ENCODE data around the gene ITPRIPL1. TPM values are rescaled to one million over a fixed set of nuclear protein-coding genes. Genes with fewer than 3 reads are reported as not detected.
"Not testable (repeated sequence)": the region's sequence is repeated elsewhere in the genome, so short reads cannot be mapped to it uniquely, and the experiment has no call there.

ITPRIPL1 gene
- total and polyA plus RNA-seq, 2 donors from 2014 or later, result 0.73 to 1.2 TPM

- no peak for TF ChIP-seq CTCF (IDR thresholded peaks at IDR 0.05; ENCODE audit: borderline replicate concordance, extremely low read depth, insufficient read depth)
- Histone ChIP-seq H3K27me3 (ENCODE audit: control insufficient read depth, insufficient read depth, low read length) (no peaks in the 10 kb centered on the region), H3K9me3 (ENCODE audit: control insufficient read depth in 2 of 3, insufficient read depth in 1 of 3, low read length in 3 of 3) (no peaks in the 10 kb centered on the region), H3K4me3 (ENCODE audit: low read length in 3 of 3) (no peak overlapping the region), H3K9ac (ENCODE audit: low read length in 3 of 3) (no peak overlapping the region), H3K4me1 (ENCODE audit: control insufficient read depth in 2 of 3, insufficient read depth in 2 of 3, low read depth in 1 of 3, low read length in 3 of 3) (no peaks in the 10 kb centered on the region), H3K27ac (ENCODE audit: low read depth in 2 of 2, low read length in 2 of 2) (no peak overlapping the region), H3K36me3 (ENCODE audit: control insufficient read depth in 2 of 3, insufficient read depth in 3 of 3, low read length in 3 of 3) (peaks cover 21 to 96% (median 88%) of the 10 kb centered on the region in 3 donors)
- FAIRE-seq (no peak), DNase-seq (no peak)
- intact Hi-C loops (cut with DNase I), result no loop called here
These were observed 37.8 kb upstream of the ITPRIPL1 start for GRCh38 chr2:96287273-96287856.

GRCh38 chr2:96291751-96292150 lies 33.4 kb upstream of the ITPRIPL1 start:
- H3K4me3 ChIP-seq (ENCODE audit: low read length in 3 of 3), result no peak overlapping the region
- no peak overlapping the region for H3K9ac ChIP-seq (ENCODE audit: low read length in 3 of 3)
- no peak for TF ChIP-seq CTCF (IDR thresholded peaks at IDR 0.05; ENCODE audit: borderline replicate concordance, extremely low read depth, insufficient read depth)
- no peak overlapping the region for H3K27ac ChIP-seq (ENCODE audit: low read depth in 2 of 2, low read length in 2 of 2)
- H3K9me3 ChIP-seq (ENCODE audit: control insufficient read depth in 2 of 3, insufficient read depth in 1 of 3, low read length in 3 of 3), result no peaks in the 10 kb centered on the region
- no peaks in the 10 kb centered on the region for H3K4me1 ChIP-seq (ENCODE audit: control insufficient read depth in 2 of 3, insufficient read depth in 2 of 3, low read depth in 1 of 3, low read length in 3 of 3)
- no peaks in the 10 kb centered on the region for H3K27me3 ChIP-seq (ENCODE audit: control insufficient read depth, insufficient read depth, low read length)
- intact Hi-C loops (cut with DNase I), result no loop called here
- DNase-seq (no peak), FAIRE-seq (no peak)
- H3K36me3 ChIP-seq (ENCODE audit: control insufficient read depth in 2 of 3, insufficient read depth in 3 of 3, low read length in 3 of 3), result peaks cover 26 to 89% (median 81%) of the 10 kb centered on the region in 3 donors

GRCh38 chr2:96294271-96294670 lies 30.8 kb upstream of the ITPRIPL1 start:
- intact Hi-C loops (cut with DNase I); FAIRE-seq; H3K4me3 ChIP-seq (ENCODE audit: low read length in 3 of 3); H3K4me1 ChIP-seq (ENCODE audit: control insufficient read depth in 2 of 3, insufficient read depth in 2 of 3, low read depth in 1 of 3, low read length in 3 of 3); H3K9ac ChIP-seq (ENCODE audit: low read length in 3 of 3); DNase-seq; H3K9me3 ChIP-seq (ENCODE audit: control insufficient read depth in 2 of 3, insufficient read depth in 1 of 3, low read length in 3 of 3); H3K27ac ChIP-seq (ENCODE audit: low read depth in 2 of 2, low read length in 2 of 2); H3K27me3 ChIP-seq (ENCODE audit: control insufficient read depth, insufficient read depth, low read length): not testable (repeated sequence)
- peaks cover 27 to 89% (median 82%) of the 10 kb centered on the region in 3 donors for H3K36me3 ChIP-seq (ENCODE audit: control insufficient read depth in 2 of 3, insufficient read depth in 3 of 3, low read length in 3 of 3)

- Histone ChIP-seq H3K27ac (ENCODE audit: low read depth in 2 of 2, low read length in 2 of 2) (no peak overlapping the region), H3K27me3 (ENCODE audit: control insufficient read depth, insufficient read depth, low read length) (no peaks in the 10 kb centered on the region), H3K4me1 (ENCODE audit: control insufficient read depth in 2 of 3, insufficient read depth in 2 of 3, low read depth in 1 of 3, low read length in 3 of 3) (peaks cover 0 to 3% (median 0%) of the 10 kb centered on the region in 3 donors), H3K4me3 (ENCODE audit: low read length in 3 of 3) (no peak overlapping the region), H3K9me3 (ENCODE audit: control insufficient read depth in 2 of 3, insufficient read depth in 1 of 3, low read length in 3 of 3) (no peaks in the 10 kb centered on the region), H3K9ac (ENCODE audit: low read length in 3 of 3) (no peak overlapping the region), H3K36me3 (ENCODE audit: control insufficient read depth in 2 of 3, insufficient read depth in 3 of 3, low read length in 3 of 3) (peaks cover 33 to 83% (median 74%) of the 10 kb centered on the region in 3 donors)
- no peak for DNase-seq
- intact Hi-C loops (cut with DNase I), result no loop called here
- FAIRE-seq, result no peak
- TF ChIP-seq CTCF (IDR thresholded peaks at IDR 0.05; ENCODE audit: borderline replicate concordance, extremely low read depth, insufficient read depth), result no peak
These were observed 28.2 kb upstream of the ITPRIPL1 start for GRCh38 chr2:96296925-96297324.
